ENCODE results near the gene JMJD1C.

JMJD1C gene

GRCh38 chr10:63478564-63478963 is 12.8 kb upstream of the JMJD1C start:
- no peak for DNase-seq (ENCODE audit: low read depth)

DNA sequence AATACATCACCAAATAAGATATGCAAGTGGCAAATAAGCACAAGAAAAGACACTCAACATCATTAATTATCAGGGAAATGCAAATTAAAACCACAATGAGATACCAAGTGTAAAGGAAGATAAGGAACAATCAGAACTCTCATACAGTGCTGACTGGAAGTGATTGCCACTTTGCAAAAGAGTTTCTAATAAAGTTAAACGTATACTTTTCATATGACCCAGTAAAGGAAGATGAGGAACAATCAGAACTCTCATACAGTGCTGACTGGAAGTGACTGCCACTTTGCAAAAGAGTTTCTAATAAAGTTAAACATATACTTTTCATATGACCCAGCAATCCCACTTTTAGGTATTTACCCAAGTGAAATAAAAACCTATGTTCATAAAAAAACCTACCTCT is 12.2 kb upstream of the JMJD1C start:
- no peak for DNase-seq (ENCODE audit: low read depth)

DNA sequence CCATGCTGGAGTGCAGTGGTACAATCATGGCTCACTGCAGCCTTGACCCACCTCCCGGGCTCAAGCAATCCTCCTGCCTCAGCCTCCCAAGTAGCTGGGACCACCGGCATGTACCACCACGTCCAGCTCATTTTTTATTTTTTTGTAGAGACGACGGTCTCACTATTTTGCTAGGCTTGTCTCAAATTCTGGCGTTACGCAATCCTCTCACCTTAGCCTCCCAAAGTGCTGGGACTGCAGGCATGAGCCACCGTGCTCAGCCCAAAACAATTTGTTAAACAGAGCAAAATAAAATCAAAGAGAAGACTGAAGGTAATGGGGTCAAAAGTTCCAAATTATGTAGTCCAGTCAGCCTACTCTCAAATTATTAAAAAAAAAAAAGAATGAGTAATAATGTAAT is 8.7 kb upstream of the JMJD1C start:
- no peak for DNase-seq (ENCODE audit: low read depth)

DNA sequence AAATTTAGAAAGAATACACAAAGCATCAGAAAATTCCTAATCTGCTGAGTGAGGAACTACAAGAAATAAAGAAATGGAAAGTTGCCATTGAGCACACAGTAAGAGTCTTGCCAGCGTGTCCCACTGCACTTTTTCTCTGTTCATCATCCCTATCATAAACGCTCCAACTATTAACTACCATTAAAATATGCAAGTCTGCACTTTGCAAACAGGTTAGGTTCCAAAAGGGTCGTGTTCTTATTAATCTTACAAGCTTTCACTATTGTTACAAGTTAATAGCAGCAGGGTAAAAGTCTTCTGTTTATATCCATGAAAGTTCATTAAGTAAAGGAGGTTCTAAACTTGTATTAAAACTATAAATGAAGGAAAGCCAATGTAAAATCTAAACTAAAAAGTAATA is 5.2 kb upstream of the JMJD1C start:
- no peak for DNase-seq (ENCODE audit: low read depth)

DNA sequence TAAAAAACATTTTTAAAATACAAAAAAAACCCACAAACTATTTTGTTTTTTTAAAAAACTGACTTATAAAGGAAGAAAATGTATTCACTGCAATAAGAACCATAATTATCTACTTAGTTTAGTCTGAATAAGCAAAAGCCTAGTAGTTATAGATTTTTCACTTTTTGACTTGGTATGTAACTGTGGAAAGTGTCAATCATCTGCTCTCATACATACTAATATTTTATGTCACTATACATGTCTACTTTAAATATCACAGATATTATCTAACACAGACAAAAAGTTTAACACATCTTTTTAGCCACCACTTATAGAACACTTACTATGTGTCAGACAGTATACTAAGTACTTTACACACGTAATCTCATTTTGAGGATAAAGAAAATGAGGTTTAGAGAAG is 3.2 kb upstream of the JMJD1C start:
- no peak for DNase-seq (ENCODE audit: low read depth)

DNA sequence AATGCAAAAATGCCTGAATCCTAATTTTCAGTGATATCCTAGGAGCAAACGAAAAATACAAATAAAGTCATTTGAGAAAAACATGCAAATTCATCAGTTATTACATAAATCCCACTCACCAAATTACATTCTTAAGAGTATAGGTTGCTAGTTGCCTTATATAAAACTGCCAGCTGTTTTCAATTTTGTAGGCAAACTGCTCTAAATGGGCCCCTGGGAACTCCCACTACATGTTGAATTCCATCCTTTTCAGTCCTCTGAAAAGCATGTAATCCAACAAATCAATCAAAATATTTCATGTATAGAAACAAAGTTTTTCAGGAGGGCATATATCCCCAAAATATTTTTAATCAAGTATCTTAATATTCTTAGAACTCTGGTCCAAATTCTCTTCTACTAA is 2.1 kb upstream of the JMJD1C start:
- DNase-seq (ENCODE audit: low read depth), result no peak

GRCh38 chr10:63466144-63466935 is 563 bp upstream of the JMJD1C start:
- DNase-seq (ENCODE audit: low read depth), result peak; percentile 7

- DNase-seq (ENCODE audit: low read depth), result no peak
Observed at GRCh38 chr10:63464402-63465292, 1.1 kb downstream of the JMJD1C start.

DNA sequence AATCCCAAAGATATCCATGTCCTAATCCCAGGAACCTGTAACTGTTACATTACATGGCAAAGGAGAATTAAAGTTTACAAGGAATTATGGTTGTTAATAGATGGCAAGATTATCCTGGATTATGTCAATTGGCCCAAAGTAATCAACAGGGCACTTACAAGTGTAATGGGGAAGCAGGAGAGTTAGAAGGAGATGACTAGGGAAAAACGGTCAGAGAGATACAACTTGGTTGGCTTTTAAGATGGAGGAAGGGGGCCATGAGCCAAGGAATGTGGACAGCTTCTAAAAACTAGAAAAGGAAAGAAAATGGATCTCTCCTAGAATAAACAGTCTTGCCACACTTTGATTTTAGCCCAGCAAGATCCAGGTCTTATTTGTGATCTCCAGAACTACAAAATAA is 3.3 kb downstream of the JMJD1C start:
- no peak for DNase-seq (ENCODE audit: low read depth)

GRCh38 chr10:63458177-63458576 is 7.6 kb downstream of the JMJD1C start:
- DNase-seq (ENCODE audit: low read depth), result no peak

DNA sequence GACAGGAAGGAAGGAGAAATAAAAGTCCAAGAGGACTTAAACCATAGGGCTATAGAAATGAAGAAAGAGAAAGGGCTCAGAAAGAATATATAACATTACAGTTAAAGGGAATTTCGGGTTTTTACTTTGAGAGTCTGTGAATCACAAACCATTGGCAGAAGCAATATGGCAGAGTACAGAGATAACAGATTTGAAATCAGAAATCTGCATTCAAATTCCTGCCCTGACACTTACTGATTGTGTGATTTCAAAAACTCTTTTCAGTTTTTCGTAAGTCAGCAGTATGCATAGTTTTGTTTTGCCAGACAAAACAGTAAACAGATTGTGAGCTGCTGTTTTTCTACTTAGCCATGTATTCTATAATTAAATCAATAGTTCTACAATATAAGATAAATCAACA is 8.2 kb downstream of the JMJD1C start:
- DNase-seq (ENCODE audit: low read depth), result no peak

- DNase-seq (ENCODE audit: low read depth), result no peak
Observed at GRCh38 chr10:63456437-63457210, 9.2 kb downstream of the JMJD1C start.

- DNase-seq (ENCODE audit: low read depth), result no peak
Observed at GRCh38 chr10:63455507-63455906, 10.3 kb downstream of the JMJD1C start.

DNA sequence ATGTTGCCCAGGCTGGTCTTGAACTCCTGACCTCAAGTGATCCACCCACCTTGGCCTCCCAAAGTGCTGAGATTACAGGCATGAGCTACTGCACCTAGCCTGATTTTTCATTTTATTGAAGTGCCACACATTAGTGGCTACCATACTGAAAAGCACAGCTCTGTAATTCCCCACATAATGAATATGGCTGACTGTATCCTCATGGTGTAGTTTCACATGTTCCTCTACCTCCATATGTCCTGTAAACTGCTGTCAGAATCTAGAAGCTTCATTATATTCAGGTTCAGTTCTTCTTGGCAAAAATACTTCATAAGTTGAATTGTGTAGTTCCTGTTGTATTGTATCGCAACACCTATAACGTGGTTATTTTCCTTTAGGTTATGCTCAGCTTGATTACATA is 11.1 kb downstream of the JMJD1C start:
- DNase-seq (ENCODE audit: low read depth), result no peak

DNA sequence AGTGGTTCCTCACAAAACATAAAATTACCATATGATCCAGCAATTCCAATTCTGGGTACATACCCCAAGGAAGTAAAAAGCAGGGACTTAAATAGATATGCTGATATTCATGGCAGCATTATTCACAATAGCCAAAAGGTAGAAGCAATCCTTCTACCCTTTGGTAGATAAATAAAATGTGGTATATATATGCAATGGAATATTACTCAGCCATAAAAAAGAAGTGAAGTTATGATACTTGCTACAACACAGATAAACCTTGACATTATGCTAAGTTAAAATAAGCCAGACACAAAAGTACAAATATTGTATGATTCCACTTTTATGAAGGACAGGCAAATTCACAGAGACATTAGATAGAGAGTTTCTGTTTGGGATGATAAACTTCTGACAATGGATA is 13.3 kb downstream of the JMJD1C start:
- DNase-seq (ENCODE audit: low read depth), result no peak

- DNase-seq (ENCODE audit: low read depth), result no peak
Observed at GRCh38 chr10:63446716-63447440, 18.9 kb downstream of the JMJD1C start.

DNA sequence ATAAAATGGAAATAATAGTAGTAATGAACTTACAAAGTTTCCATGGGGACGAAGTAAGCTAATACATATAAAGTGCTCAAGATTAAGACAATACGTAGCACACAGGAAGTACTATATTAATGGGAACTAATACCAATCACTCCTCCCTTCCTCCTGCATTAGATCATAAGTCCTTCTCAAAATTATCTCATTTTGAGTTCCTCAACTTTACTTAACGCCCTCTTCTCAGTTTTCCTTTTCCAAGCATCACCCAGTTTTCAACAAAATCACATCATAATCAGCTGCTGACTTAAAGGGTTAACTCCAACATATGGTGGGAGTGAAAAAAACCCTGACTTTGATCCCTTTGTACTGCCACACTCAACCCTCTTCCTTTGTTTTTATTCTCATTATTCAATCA is 24.4 kb downstream of the JMJD1C start:
- no peak for DNase-seq (ENCODE audit: low read depth)

DNA sequence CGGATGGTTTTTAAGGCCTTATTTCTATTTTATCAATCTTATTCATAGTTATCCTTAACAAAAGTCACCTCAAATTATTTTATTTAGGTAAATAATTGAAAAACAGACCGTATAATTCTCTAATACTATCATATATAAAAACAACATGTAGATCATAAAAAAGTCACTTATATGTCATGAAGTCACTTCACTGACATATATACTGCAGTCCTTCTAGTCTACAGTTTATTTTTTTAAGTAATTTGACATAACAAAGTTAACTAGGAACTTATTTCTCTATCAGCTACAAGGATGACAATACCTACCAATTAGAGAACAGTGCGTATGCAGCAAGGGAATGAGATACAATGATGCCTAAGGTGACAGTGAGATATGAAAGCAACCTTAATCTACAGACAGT is 26.2 kb downstream of the JMJD1C start:
- DNase-seq (ENCODE audit: low read depth), result no peak

- no peak for DNase-seq (ENCODE audit: low read depth)
Observed at GRCh38 chr10:63438506-63439498, 27.0 kb downstream of the JMJD1C start.

DNA sequence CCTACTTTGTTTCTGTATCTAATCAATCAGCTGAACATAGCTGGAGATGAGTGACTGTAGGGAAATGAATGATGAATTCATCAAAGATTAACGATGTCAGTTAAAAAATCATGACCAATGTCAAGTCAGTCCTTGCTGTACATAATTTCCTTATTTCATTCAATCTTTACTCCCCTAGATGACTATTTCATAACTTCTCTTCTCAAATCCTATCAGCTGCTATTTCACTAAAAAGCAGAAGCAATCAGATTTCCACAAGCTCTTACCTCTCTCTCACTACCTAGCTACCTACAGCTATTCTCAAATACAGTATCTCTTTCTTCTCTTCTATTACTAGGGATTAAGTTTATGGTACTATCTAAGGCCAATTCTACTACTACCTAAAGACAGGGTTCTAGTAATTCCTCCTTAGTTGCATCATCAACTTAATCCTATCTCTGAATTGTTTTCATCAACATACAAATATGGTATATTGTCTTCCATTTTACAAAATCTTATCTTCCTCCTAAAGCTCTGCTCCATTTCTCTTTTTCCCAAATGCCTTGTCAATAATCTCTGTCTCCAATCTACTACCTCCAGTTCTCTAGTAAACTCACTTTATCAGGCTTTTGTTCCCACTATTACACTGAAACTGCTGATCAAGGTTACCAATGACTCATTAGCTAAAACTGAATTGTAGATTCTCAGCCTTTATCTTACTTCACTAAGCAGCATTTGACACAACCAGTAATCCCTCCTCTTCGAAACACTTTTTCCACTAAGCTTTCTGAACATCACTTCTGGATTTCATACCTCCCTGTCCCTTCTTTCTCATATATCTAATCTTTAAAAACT is 28.4 kb downstream of the JMJD1C start:
- no peak for DNase-seq (ENCODE audit: low read depth)

Data from CMK (cell line).